Liver (tissue), 9 donors: Measurements from ENCODE around the gene ZFYVE28. TPM values are rescaled to one million over a fixed set of nuclear protein-coding genes. Genes with fewer than 3 reads are reported as not detected.

Experiments used
- DNase-seq: peaks from one replicate; pipeline ENCODE4 v3.0.0-alpha.2; 2017; ENCODE audit warnings: low spot score
- H3K27ac ChIP-seq, 2 donors: one replicate each; pipeline ENCODE4 v1.7.0; 2013; ENCODE audit warnings: inconsistent platforms in 2 of 2, low read length in 2 of 2, control low read depth in 1 of 2, low read depth in 1 of 2, mild to moderate bottlenecking in 1 of 2
- H3K27me3 ChIP-seq, 4 donors: one replicate each; pipeline versions ENCODE4 v1.6.1 to v1.7.0; 2013; ENCODE audit warnings: low read length in 3 of 4, inconsistent platforms in 1 of 4, mild to moderate bottlenecking in 1 of 4, moderate library complexity in 1 of 4; ENCODE audit not compliant: control insufficient read depth in 4 of 4, insufficient read depth in 4 of 4
- H3K36me3 ChIP-seq, 4 donors: one replicate each; pipeline versions ENCODE4 v1.6.1 to v1.7.0; 2013; ENCODE audit warnings: low read length in 3 of 4, mild to moderate bottlenecking in 3 of 4, low read depth in 1 of 4, moderate library complexity in 1 of 4; ENCODE audit not compliant: control insufficient read depth in 4 of 4, insufficient read depth in 3 of 4
- H3K4me1 ChIP-seq, 4 donors: one replicate each; pipeline versions ENCODE4 v1.6.1 to v1.7.0; 2013; ENCODE audit warnings: low read length in 3 of 4, mild to moderate bottlenecking in 3 of 4, moderate library complexity in 1 of 4; ENCODE audit not compliant: control insufficient read depth in 4 of 4, insufficient read depth in 4 of 4
- H3K4me3 ChIP-seq, 3 donors: one replicate each; pipeline versions ENCODE4 v1.6.1 to v1.7.0; 2013; ENCODE audit warnings: low read length in 3 of 3, control low read depth in 1 of 3, low read depth in 1 of 3, mild to moderate bottlenecking in 1 of 3
- H3K9ac ChIP-seq, 2 donors: one replicate each; pipeline ENCODE4 v1.7.0; 2013; ENCODE audit warnings: low read length in 2 of 2, mild to moderate bottlenecking in 2 of 2, moderate library complexity in 2 of 2, control low read depth in 1 of 2, low read depth in 1 of 2
- H3K9me3 ChIP-seq, 4 donors: one replicate each; pipeline versions ENCODE4 v1.6.1 to v1.7.0; 2013; ENCODE audit warnings: low read length in 3 of 4; ENCODE audit not compliant: control insufficient read depth in 4 of 4
- ATF3 ChIP-seq: IDR thresholded peaks from 2 replicates; pipeline ENCODE4 v1.6.1; 2016; ENCODE audit warnings: antibody characterized with exemption
- CTCF ChIP-seq: fragments of 150-350 bp; IDR thresholded peaks from 2 replicates; pipeline ENCODE4 v1.5.1; 2017; ENCODE audit warnings: improper control_type of control experiment, low read depth, low read length; ENCODE audit not compliant: missing input control
- EGR1 ChIP-seq, 2 donors: IDR thresholded peaks; 2 replicates each; pipeline ENCODE4 v1.6.1; 2016 to 2018; ENCODE audit warnings: antibody characterized with exemption in 2 of 2, low read depth in 2 of 2
- FOXA2 ChIP-seq: IDR thresholded peaks from 2 replicates; pipeline ENCODE4 v1.6.1; 2016; ENCODE audit warnings: antibody characterized with exemption
- JUND ChIP-seq, 2 donors: IDR thresholded peaks; 2 replicates each; pipeline ENCODE4 v1.6.1; 2016; ENCODE audit warnings: antibody characterized with exemption in 2 of 2
- MAX ChIP-seq: IDR thresholded peaks from 2 replicates; pipeline ENCODE4 v1.6.1; 2016; ENCODE audit warnings: antibody characterized with exemption
- NR2F2 ChIP-seq: IDR thresholded peaks from 2 replicates; pipeline ENCODE4 v1.6.1; 2016; ENCODE audit warnings: antibody characterized with exemption
- RAD21 ChIP-seq, 2 donors: IDR thresholded peaks; 2 replicates each; pipeline ENCODE4 v1.6.1; 2016; ENCODE audit warnings: antibody characterized with exemption in 2 of 2, mild to moderate bottlenecking in 2 of 2
- REST ChIP-seq: IDR thresholded peaks from 2 replicates; pipeline ENCODE4 v1.6.1; 2016; ENCODE audit warnings: antibody characterized with exemption, mild to moderate bottlenecking
- SP1 ChIP-seq: IDR thresholded peaks from 2 replicates; pipeline ENCODE4 v1.6.1; 2018; ENCODE audit warnings: antibody characterized with exemption, mild to moderate bottlenecking
- TAF1 ChIP-seq: conservative IDR thresholded peaks from 2 replicates; pipeline ENCODE4 v1.6.1; 2016; ENCODE audit warnings: antibody characterized with exemption, mild to moderate bottlenecking
- YY1 ChIP-seq: IDR thresholded peaks from 2 replicates; pipeline ENCODE4 v1.6.1; 2016; ENCODE audit warnings: antibody characterized with exemption, mild to moderate bottlenecking
- WGBS: extraction: QIAGEN DNeasy Blood & Tissue Kit; methylation state at CpG from one replicate; pipeline ENCODE4 v1.1.7; 2013; 5-methylcytosine and 5-hydroxymethylcytosine counted together
- polyA plus RNA-seq, 2 donors: library from polyadenylated mRNA; stranded (reverse) in 1 of 2; unstranded in 1 of 2; fragments of 200-250 nt in 1 of 2; fragments of >200 nt in 1 of 2; fragmentation: Nextera tagmentation in 1 of 2; extraction: Ambion mirVana in 1 of 2; gene quantifications; one replicate each; pipeline versions ENCODE4 v1.2.1 to v1.2.3, GENCODE V29; 2013 to 2015
- total RNA-seq, 2 donors: library from RNA; depleted of rRNA; stranded (reverse); fragments of >200 nt; gene quantifications; one replicate each; pipeline ENCODE4 v1.2.3, GENCODE V29; 2014
- donor health status: healthy.
- donor health status: healthy.
- donor health status: healthy.
- donor health status: healthy.
- donor health status: healthy.

Gene ZFYVE28
- total and polyA plus RNA-seq, 4 donors: 2.0 to 6.1 (median 2.7) TPM

GRCh38 chr4:2255501-2256155 is 162.8 kb downstream of the ZFYVE28 start:
- Histone ChIP-seq H3K27me3 (no peaks in the 10 kb centered on the region), H3K36me3 (peaks cover 3 to 28% (median 10%) of the 10 kb centered on the region in 4 donors), H3K9me3 (no peaks in the 10 kb centered on the region), H3K4me3 (no peak overlapping the region), H3K4me1 (peaks cover 7 to 36% (median 16%) of the 10 kb centered on the region in 4 donors), H3K27ac (peak overlapping the region in 1 of 2 donors; percentile 58), H3K9ac (no peak overlapping the region)
- TF ChIP-seq YY1 (no peak), FOXA2 (no peak), SP1 (no peak), RAD21 (IDR thresholded peaks at IDR 0.05) (no peak)
- WGBS: 77% methylated on average over 18 of the region's 18 CpGs
- DNase-seq: no peak

- 91% methylated on average over 32 of the region's 32 CpGs for WGBS
- no peak overlapping the region for H3K27ac ChIP-seq
- H3K27me3 ChIP-seq: no peaks in the 10 kb centered on the region
- peaks cover 7 to 34% (median 14%) of the 10 kb centered on the region in 4 donors for H3K36me3 ChIP-seq
- no peaks in the 10 kb centered on the region for H3K9me3 ChIP-seq
- H3K4me3 ChIP-seq: no peak overlapping the region
- H3K9ac ChIP-seq: no peak overlapping the region
- no peak for DNase-seq
- peaks cover 3 to 29% (median 9%) of the 10 kb centered on the region in 4 donors for H3K4me1 ChIP-seq
- TF ChIP-seq YY1: no peak
- no peak for TF ChIP-seq EGR1 (IDR thresholded peaks at IDR 0.05; ENCODE audit: low read depth in 2 of 2)
- TF ChIP-seq ATF3: no peak
- TF ChIP-seq TAF1: no peak
- TF ChIP-seq REST: no peak
- TF ChIP-seq JUND (IDR thresholded peaks at IDR 0.05): no peak
- TF ChIP-seq MAX: no peak
- no peak for TF ChIP-seq CTCF
- TF ChIP-seq NR2F2: no peak
These were observed 163.6 kb downstream of the ZFYVE28 start for GRCh38 chr4:2254665-2255500.
